SU-DHL-6 (cell line): ENCODE results near the gene AMN.

Experiments
- H2AFZ ChIP-seq: fragments of 200-600 bp; sonication (generic); 2 replicates; pipeline ENCODE4 v1.6.1; 2014; ENCODE audit warnings: low read depth, mild to moderate bottlenecking, moderate library complexity, mixed read lengths, antibody characterized with exemption, low read length; ENCODE audit not compliant: severe bottlenecking
- H3F3A ChIP-seq: fragments of 200-600 bp; shearing (Covaris generic); 2 replicates; pipeline ENCODE4 v1.6.0; 2016; ENCODE audit warnings: antibody characterized with exemption, mild to moderate bottlenecking; ENCODE audit not compliant: insufficient read depth
- H3K27ac ChIP-seq: fragments of 200-600 bp; sonication (generic); 2 replicates; pipeline ENCODE4 v1.5.1; 2016; ENCODE audit warnings: low read depth, mild to moderate bottlenecking, low read length, moderate library complexity, mixed read lengths
- H3K27me3 ChIP-seq: fragments of 200-600 bp; sonication (generic), shearing (Covaris generic); 2 replicates; pipeline ENCODE4 v1.6.0; 2014; ENCODE audit warnings: mild to moderate bottlenecking, low read length
- H3K36me3 ChIP-seq: fragments of 200-600 bp; sonication (generic); 2 replicates; pipeline ENCODE4 v1.6.1; 2014; ENCODE audit warnings: mild to moderate bottlenecking, low read length, mixed read lengths
- H3K4me2 ChIP-seq: fragments of 300-600, 200-600 bp; shearing (Covaris generic), sonication (generic); 2 replicates; pipeline ENCODE4 v1.6.0; 2014; ENCODE audit warnings: low read length, low read depth, mild to moderate bottlenecking; ENCODE audit not compliant: poor library complexity, severe bottlenecking
- H3K4me3 ChIP-seq: fragments of 200-600 bp; sonication (generic); 2 replicates; pipeline ENCODE4 v1.5.1; 2014; ENCODE audit warnings: antibody characterized with exemption, low read length, mild to moderate bottlenecking, mixed read lengths; ENCODE audit not compliant: insufficient read depth, poor library complexity, severe bottlenecking
- H3K79me2 ChIP-seq: fragments of 200-600 bp; sonication (generic); 2 replicates; pipeline ENCODE4 v1.6.1; 2014; ENCODE audit warnings: mild to moderate bottlenecking, low read length, moderate library complexity; ENCODE audit not compliant: insufficient read depth
- H3K9ac ChIP-seq: fragments of 200-600 bp; sonication (generic); 2 replicates; pipeline ENCODE4 v1.7.0; 2014; ENCODE audit warnings: mild to moderate bottlenecking, low read length
- H3K9me2 ChIP-seq: fragments of 200-600 bp; sonication (generic); replicated peaks from 2 replicates; pipeline ENCODE4 v1.6.1; 2014; ENCODE audit warnings: low read length; ENCODE audit not compliant: insufficient read depth
- H3K9me3 ChIP-seq: fragments of 200-600 bp; sonication (generic); 2 replicates; pipeline ENCODE4 v1.6.1; 2014; ENCODE audit warnings: low read length, mixed read lengths; ENCODE audit not compliant: insufficient read depth
- H4K20me1 ChIP-seq: fragments of 200-600 bp; sonication (generic); 2 replicates; pipeline ENCODE4 v1.6.1; 2014; ENCODE audit warnings: low read depth, mild to moderate bottlenecking, antibody characterized with exemption, low read length, moderate library complexity, mixed read lengths
- EZH2phosphoT487 ChIP-seq: fragments of 200-600 bp; sonication (generic), shearing (Covaris generic); conservative IDR thresholded peaks from 2 replicates; pipeline ENCODE4 v1.6.1; 2018; ENCODE audit warnings: mild to moderate bottlenecking, antibody characterized with exemption, low read length, moderate library complexity, mixed read lengths
- TF ChIP-seq, protein P1 (sequence below): fragments of 200-600 bp; sonication (generic); IDR thresholded peaks from one replicate; pipeline ENCODE4 v1.5.1; 2017; ENCODE audit warnings: antibody characterized with exemption, mild to moderate bottlenecking, low read length, moderate library complexity; ENCODE audit not compliant: insufficient read depth, poor library complexity, severe bottlenecking

Gene AMN

DNA sequence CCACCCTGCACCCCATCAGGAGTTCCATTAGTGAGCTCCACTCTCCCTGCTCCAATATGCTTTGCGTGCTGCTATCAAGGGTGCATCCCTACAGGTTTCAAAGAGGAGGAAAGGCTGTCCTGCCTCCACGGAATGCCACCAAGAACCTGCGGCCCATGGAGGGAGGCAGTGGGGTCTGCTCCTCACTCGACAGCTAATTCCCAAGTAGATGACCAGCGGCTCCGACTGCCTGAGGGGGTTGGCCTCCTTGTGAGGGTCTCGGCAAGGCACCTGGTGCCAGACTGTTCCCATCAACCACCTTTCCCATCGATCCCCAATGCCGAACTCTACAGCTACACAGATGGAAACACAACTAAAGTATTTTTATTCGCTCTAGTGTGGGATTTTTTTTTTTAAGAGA is 36.0 kb downstream of the AMN start:
- Histone ChIP-seq H3K9me3 (no peaks in the 10 kb centered on the region), H3F3A (no peaks in the 10 kb centered on the region), H4K20me1 (no peaks in the 10 kb centered on the region), H3K36me3 (no peaks in the 10 kb centered on the region), H3K9ac (no peak overlapping the region), H3K4me3 (no peak overlapping the region), H3K9me2 (no peaks in the 10 kb centered on the region), H3K27me3 (no peaks in the 10 kb centered on the region), H3K4me2 (no peak overlapping the region), H3K79me2 (no peaks in the 10 kb centered on the region), H2AFZ (no peak overlapping the region), H3K27ac (no peak overlapping the region)
- TF ChIP-seq, protein P1, sequence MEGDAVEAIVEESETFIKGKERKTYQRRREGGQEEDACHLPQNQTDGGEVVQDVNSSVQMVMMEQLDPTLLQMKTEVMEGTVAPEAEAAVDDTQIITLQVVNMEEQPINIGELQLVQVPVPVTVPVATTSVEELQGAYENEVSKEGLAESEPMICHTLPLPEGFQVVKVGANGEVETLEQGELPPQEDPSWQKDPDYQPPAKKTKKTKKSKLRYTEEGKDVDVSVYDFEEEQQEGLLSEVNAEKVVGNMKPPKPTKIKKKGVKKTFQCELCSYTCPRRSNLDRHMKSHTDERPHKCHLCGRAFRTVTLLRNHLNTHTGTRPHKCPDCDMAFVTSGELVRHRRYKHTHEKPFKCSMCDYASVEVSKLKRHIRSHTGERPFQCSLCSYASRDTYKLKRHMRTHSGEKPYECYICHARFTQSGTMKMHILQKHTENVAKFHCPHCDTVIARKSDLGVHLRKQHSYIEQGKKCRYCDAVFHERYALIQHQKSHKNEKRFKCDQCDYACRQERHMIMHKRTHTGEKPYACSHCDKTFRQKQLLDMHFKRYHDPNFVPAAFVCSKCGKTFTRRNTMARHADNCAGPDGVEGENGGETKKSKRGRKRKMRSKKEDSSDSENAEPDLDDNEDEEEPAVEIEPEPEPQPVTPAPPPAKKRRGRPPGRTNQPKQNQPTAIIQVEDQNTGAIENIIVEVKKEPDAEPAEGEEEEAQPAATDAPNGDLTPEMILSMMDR, result no peak
- no peak for TF ChIP-seq EZH2phosphoT487

DNA sequence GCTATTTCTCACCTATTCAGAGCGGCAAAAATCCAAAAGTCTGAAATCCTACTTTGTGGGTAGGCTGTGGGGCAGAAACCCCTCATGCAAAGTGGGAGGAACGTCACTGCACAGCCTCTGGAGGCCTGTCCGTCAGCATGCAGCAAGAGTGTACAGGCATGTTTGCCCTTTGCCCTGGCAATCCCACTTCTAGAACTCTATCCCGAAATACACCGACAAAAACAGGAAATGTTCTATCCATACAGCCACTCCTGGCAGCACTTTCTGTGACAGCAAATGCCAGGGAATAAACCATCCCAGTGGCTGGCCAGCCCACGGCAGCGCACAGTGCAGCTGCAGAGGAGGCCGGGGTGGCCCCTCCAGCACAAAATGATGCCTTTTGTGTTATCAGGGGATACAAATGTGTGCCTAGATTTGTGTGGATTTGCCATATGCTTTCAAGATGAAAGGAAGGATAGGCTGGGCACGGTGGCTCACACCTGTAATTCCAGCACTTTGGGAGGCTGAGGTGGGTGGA is 39.7 kb downstream of the AMN start:
- Histone ChIP-seq H3K4me3 (no peak overlapping the region), H3K36me3 (no peaks in the 10 kb centered on the region), H3K79me2 (no peaks in the 10 kb centered on the region), H3F3A (no peaks in the 10 kb centered on the region), H3K9ac (no peak overlapping the region), H3K9me2 (no peaks in the 10 kb centered on the region), H3K9me3 (no peaks in the 10 kb centered on the region), H2AFZ (no peak overlapping the region), H3K4me2 (no peak overlapping the region), H4K20me1 (no peaks in the 10 kb centered on the region), H3K27me3 (no peaks in the 10 kb centered on the region), H3K27ac (no peak overlapping the region)
- no peak for TF ChIP-seq EZH2phosphoT487
- TF ChIP-seq, protein P1, result no peak

DNA sequence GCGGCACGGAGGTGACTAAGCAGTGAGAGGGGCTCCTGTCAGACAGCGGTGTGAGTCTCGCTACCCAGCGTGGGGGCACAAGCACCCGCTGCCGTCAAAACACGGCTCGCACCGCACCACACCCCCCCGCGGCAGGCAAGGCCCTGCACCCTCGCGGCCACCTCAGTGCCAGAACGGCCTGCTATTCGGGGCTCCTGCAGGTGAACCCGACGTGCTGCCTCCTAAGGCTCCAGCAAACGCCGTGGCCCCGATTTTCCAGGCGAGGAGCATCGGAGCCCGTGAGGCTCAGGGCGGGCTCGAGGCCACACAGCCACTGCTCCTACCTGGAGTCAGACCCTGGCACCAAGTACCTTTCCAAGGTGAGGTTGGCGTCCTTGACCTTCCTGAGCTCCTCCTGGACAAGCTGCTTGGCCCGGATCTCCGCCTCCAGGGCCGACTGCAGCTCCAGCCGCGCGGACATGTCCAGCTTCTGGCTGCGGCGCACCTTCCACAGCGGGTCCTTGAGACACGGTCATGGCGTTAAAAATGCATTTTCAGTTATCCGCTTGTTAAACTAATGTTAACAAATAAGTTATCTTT is 41.8 kb downstream of the AMN start:
- no peaks in the 10 kb centered on the region for H3K9me3 ChIP-seq
- no peaks in the 10 kb centered on the region for H3K36me3 ChIP-seq

More for the DNA sequence above, 41.8 kb downstream of the AMN start:
- H3K9ac ChIP-seq, result no peak overlapping the region
- H3K4me3 ChIP-seq, result no peak overlapping the region
- H3K79me2 ChIP-seq, result no peaks in the 10 kb centered on the region
- no peaks in the 10 kb centered on the region for H3F3A ChIP-seq
- no peaks in the 10 kb centered on the region for H4K20me1 ChIP-seq
- H3K27me3 ChIP-seq, result no peaks in the 10 kb centered on the region
- H2AFZ ChIP-seq, result no peak overlapping the region
- no peak overlapping the region for H3K4me2 ChIP-seq
- H3K9me2 ChIP-seq, result no peaks in the 10 kb centered on the region
- TF ChIP-seq, protein P1, result no peak
- TF ChIP-seq EZH2phosphoT487, result no peak
- H3K27ac ChIP-seq, result no peak overlapping the region
